Rectal smooth muscle tissue (tissue), 1 donor: ENCODE results near the gene SNX10.

Experiments
- H3K27ac ChIP-seq: one replicate; pipeline ENCODE4 v1.7.0; 2013; ENCODE audit warnings: low read depth, low read length, inconsistent platforms
- H3K27me3 ChIP-seq: one replicate; pipeline ENCODE4 v1.7.0; 2013; ENCODE audit warnings: low read length; ENCODE audit not compliant: control insufficient read depth, insufficient read depth
- H3K36me3 ChIP-seq: one replicate; pipeline ENCODE4 v1.7.0; 2013; ENCODE audit warnings: low read length; ENCODE audit not compliant: control insufficient read depth, insufficient read depth
- H3K4me1 ChIP-seq: one replicate; pipeline ENCODE4 v1.7.0; 2013; ENCODE audit warnings: low read length; ENCODE audit not compliant: control insufficient read depth, insufficient read depth
- H3K4me3 ChIP-seq: one replicate; pipeline ENCODE4 v1.7.0; 2013; ENCODE audit warnings: low read length
- H3K9ac ChIP-seq: one replicate; pipeline ENCODE4 v1.7.0; 2013; ENCODE audit warnings: low read length

SNX10 gene

DNA sequence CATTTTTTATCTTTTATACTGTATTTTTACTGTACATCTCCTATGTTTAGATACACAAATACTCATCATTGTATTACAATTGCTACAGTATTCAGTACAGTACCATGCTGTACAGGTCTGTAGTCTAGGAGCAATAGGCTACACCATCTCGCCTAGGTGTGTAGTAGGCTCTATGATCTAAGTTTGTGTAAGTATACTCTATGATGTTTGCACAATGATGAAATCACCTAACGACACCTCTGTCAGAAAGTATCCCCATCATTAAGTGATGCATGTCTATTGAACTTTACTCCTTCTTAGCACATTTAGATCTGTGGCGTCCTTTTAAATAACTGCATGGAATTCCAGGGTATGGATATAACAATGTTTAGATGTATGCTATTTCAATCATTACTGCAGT is 112.0 kb downstream of the SNX10 start:
- Histone ChIP-seq H3K4me1 (peaks cover 4% of the 10 kb centered on the region), H3K27me3 (no peaks in the 10 kb centered on the region), H3K36me3 (no peaks in the 10 kb centered on the region), H3K27ac (no peak overlapping the region), H3K9ac (no peak overlapping the region), H3K4me3 (no peak overlapping the region)

DNA sequence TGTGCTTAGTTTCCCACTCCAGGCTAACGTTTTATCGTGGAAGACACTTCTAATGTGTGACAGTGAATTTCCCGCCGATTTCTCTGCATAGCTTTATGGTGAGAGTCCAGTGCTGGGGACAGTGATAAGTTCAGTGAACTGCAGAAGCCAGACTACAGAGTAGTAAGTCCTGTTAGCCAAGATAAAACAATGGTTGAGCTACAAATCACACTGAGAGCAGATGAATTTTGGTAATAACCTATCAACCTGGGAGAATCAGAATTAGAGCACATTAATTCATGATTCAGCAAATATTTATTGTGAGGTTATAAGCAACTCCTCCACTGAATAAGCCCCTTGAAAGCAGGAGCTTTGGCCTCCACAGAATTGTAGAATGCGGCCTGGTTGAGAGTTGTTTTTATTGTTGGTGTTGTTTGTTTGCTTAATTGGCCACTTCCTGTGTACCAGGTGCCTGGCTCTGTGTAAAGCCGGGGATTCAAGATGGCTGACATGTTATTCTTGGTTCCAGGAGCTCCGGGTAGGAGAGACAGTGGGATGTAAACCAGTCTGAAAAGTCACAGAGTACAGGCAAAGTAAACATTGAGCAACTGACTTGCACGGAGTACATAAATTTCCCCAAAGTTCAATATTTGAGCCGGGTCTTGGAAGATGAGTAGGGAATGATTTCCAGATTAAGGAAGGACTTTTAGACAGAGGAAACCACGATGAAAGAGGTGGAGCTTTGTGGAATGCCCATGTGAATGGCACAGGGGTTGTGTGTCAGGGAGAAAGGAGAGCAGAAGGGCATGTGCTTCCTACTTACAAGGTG is 112.7 kb downstream of the SNX10 start:
- H3K4me3 ChIP-seq = no peak overlapping the region
- no peaks in the 10 kb centered on the region for H3K4me1 ChIP-seq

DNA sequence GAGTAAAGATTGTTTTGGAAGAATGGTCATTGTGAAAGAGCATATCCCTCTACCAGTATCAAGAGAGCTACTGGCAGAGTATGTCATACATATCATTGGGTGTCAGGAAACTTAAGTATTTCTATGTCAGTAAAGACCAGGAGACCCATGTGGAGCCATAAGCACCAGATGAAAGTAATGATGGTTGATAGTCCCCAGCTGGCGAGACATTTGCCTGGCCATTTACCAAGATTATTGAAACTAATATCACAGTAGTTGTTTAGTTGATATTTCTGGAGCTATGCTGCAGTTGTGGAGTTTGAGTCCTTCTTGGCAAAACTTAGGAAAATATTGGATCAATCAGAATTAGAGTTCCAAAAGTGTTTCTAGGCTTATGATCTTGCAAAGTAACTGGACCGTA is 114.8 kb downstream of the SNX10 start:
- no peak overlapping the region for H3K27ac ChIP-seq
- H3K4me1 ChIP-seq = no peaks in the 10 kb centered on the region
- no peaks in the 10 kb centered on the region for H3K27me3 ChIP-seq
- H3K9ac ChIP-seq = no peak overlapping the region
- no peak overlapping the region for H3K4me3 ChIP-seq
- H3K36me3 ChIP-seq = no peaks in the 10 kb centered on the region

More for the DNA sequence above, 112.7 kb downstream of the SNX10 start:
- H3K27me3 ChIP-seq = no peaks in the 10 kb centered on the region
- H3K36me3 ChIP-seq = no peaks in the 10 kb centered on the region
- H3K27ac ChIP-seq = no peak overlapping the region
- H3K9ac ChIP-seq = no peak overlapping the region

DNA sequence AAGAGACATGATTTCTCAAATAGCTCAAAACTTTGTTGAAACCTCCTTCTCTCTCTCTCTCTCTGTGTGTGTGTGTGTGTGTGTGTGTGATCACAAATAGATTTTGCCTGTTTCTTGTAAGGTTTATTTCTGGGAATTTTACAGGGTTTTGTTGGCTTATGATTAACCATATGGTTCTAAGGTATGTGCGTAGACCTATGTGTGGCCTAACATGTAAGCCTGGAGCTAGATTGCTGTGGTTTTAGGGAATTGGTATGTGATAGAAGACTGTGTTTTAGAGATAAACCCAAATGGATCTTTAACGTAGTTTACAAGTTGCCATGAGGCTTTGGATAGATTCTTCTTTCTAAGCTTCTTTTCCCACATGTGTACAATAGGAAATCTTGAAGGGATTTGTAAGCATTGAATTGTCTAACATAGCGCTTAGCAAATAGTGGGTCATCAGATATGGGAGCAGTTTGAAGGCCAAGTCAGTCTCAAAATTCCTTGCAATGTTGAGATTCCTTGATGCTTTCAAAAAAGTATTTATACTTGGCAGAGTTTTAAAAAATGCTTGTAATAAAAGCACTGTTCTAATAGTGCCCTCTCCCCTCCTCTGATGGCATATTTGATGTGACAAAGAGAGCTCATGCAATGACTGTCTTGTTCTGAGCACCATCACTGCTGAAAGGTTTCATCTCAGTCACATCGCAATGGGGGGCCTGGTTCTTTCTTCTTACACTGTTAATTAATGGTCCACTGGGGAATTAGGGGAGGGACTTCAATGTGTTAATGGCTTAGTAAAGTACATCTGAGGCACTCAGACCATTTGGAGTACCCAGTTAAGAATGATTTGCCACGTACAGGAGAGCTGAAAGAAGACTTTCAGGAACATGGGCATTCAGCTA is 118.2 kb downstream of the SNX10 start:
- no peaks in the 10 kb centered on the region for H3K4me1 ChIP-seq
- H3K4me3 ChIP-seq = no peak overlapping the region
- H3K27me3 ChIP-seq = no peaks in the 10 kb centered on the region
- no peak overlapping the region for H3K27ac ChIP-seq
- no peaks in the 10 kb centered on the region for H3K36me3 ChIP-seq
- no peak overlapping the region for H3K9ac ChIP-seq

DNA sequence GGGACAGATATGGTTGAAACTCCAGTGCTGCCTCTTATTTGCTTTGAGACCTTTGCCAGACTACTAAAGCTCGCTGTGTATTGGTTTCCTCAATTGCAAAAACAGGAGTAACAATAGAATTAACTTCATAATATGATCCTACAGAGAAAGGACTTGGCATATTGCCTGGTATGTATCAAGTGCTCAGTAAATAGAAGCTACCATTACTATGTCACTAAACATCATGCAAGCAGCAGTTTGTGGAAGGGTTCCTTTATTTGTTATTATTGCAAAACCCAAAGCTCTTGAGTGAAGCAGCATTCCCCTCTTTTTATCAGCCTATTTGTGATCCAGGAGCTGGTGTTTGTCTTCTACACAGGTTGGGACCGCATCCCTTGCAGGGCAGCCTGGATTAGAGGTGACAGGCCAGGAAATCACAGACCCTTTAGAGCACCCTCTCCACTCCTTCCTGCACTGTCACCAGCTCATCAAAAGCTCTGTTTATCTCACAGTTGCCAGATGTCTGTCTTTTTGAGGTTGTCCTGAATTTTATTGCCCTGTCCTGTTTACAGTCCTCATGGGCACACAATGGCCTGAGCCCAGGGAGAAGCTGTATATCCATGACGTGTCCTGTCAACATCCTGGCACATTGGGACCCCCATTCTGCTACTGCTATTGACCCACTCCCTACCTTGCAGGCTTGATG is 121.5 kb downstream of the SNX10 start:
- Histone ChIP-seq H3K27ac (no peak overlapping the region), H3K4me3 (no peak overlapping the region), H3K36me3 (no peaks in the 10 kb centered on the region), H3K4me1 (no peaks in the 10 kb centered on the region), H3K27me3 (no peaks in the 10 kb centered on the region), H3K9ac (no peak overlapping the region)

DNA sequence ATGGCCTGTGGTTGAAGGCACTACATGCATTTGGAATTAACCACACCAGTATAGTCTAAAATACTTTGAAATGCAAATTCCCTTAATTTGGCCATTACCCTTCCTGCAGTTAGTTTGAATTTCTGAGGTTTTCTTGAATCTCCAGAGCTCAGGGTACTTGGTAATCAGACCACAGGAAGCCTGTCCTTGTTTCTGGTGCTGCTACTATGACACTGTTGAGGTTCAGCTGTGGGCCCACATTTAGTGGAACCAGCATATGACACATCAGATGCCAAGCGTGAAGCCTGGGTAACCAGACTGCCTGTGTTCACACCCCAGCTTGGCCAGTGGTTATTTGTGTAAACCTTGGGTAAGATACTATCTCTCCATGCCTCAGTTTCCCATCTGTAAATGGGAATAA is 124.3 kb downstream of the SNX10 start:
- Histone ChIP-seq H3K27ac (no peak overlapping the region), H3K27me3 (no peaks in the 10 kb centered on the region), H3K36me3 (no peaks in the 10 kb centered on the region), H3K4me3 (no peak overlapping the region), H3K9ac (no peak overlapping the region), H3K4me1 (no peaks in the 10 kb centered on the region)

DNA sequence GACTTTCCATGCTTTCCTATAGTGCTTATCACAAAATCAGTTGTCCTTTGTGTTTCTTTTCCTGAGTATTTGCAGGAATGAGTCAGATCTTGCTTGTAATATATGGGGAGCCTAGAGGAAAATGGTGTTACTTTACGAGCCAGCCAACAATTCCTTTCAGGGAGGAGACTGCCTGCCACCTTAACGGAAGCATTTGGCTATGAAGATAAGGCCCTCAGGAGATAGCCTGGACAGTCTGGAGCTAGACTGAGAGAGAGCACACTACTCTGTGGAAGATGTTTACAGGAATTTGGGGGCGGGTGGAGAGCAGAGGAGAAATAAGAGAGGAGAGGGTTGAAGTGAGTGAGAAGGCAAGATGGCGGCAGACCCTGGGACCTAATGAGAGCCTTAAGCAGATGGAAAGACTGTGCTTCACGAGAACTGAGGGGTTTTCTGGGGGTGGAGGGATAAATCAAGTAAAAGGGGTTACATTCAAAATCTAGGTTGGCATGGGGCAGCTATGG is 126.3 kb downstream of the SNX10 start:
- Histone ChIP-seq H3K27ac (no peak overlapping the region), H3K4me1 (no peaks in the 10 kb centered on the region), H3K4me3 (no peak overlapping the region), H3K9ac (no peak overlapping the region), H3K36me3 (no peaks in the 10 kb centered on the region), H3K27me3 (no peaks in the 10 kb centered on the region)

DNA sequence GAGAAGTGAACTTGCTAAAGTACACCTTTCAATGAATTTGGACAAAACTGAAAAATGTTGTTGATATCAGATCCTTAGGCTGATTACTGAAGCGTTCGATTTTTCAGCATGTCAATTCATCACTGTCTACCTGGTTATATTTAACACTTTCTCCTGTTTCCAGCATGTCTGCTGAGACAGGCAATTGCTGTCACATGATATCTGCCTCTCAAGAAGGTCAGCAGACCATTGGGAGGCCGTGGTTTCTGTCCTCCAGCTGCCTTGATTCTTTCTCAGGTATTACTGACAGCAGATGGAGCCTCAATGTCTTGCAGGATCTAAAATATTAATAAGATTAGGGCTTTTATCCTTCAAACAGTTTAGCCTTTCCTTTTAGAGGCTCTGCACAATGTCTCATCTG is 127.5 kb downstream of the SNX10 start:
- Histone ChIP-seq H3K9ac (no peak overlapping the region), H3K27ac (no peak overlapping the region), H3K4me1 (no peaks in the 10 kb centered on the region), H3K27me3 (no peaks in the 10 kb centered on the region), H3K4me3 (no peak overlapping the region), H3K36me3 (no peaks in the 10 kb centered on the region)

DNA sequence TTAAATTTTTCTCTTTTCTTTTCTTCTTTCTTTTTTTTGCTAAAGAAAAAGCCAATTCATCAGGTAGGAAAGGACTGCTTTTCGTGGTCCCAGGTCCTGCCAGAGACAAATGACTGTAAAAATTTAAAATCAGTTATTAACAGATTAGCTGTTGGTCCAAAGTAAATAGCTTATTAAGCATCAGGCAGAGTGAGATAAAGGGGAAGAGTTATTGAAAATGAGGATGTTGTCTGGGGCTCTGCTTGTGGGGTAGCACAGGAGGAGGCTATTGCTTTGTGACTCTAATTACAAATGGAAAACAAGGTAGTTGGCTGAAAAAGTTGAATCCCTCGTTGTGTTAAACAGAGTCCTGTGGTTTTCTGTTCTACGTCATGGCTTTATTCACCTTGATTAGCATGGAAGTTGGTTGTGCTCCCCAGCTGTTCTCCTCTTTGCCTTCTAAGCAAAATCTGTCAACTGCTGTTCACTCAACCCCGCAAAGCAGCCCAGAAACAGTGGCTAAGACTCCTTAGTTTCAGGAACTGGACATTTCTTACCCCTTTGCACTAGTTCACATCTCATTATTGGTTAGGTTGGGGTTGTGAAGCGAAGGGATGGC is 128.9 kb downstream of the SNX10 start:
- Histone ChIP-seq H3K4me3 (no peak overlapping the region), H3K4me1 (no peaks in the 10 kb centered on the region), H3K9ac (no peak overlapping the region), H3K27me3 (no peaks in the 10 kb centered on the region), H3K27ac (no peak overlapping the region), H3K36me3 (no peaks in the 10 kb centered on the region)

DNA sequence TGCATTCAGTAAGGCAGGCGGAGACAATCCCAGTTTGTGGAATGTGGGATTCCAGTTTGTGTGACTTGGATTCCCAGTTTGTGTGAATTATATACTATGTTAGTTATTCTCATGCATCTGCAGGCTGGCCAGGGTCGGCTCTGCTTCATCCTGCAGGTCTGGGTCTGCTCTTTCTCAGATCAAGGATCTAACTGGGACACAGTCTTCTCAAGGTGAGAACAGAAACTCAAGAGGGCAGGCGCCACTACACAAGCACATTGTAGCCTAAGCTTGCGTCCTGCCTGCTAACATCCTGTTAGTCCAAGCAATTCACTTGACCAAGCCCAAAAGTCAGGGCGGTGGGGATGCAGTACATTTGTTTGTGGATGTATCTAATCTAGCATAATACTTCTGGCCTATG is 131.1 kb downstream of the SNX10 start:
- Histone ChIP-seq H3K36me3 (no peaks in the 10 kb centered on the region), H3K4me3 (no peak overlapping the region)

DNA sequence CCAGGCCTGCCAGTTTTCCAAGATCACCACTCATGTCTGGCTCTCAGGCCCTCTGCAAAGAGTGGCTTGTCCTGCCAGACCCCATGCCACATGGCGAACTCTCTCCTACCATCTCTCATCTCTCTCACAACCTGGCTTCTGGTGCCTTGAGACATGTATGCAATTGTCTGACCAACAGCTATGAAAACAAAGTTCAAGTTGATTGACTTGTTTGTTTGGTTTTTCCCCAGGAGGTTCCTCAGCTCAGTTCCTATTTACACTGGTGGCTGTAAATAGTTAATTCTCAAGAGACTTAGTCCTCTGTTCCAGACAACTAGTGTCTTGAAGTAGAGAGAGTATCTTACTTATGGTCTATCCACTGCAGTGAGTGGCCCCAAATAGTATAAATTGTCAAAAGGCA is 131.8 kb downstream of the SNX10 start:
- H3K4me3 ChIP-seq = no peak overlapping the region
- no peaks in the 10 kb centered on the region for H3K27me3 ChIP-seq
- H3K27ac ChIP-seq = no peak overlapping the region
- H3K36me3 ChIP-seq = no peaks in the 10 kb centered on the region
- no peaks in the 10 kb centered on the region for H3K4me1 ChIP-seq
- H3K9ac ChIP-seq = no peak overlapping the region

More for the DNA sequence above, 131.1 kb downstream of the SNX10 start:
- H3K9ac ChIP-seq = no peak overlapping the region
- no peak overlapping the region for H3K27ac ChIP-seq
- no peaks in the 10 kb centered on the region for H3K27me3 ChIP-seq
- no peaks in the 10 kb centered on the region for H3K4me1 ChIP-seq
